OCI-LY7 (cell line): Measurements from ENCODE around the gene KHDRBS2. TPM values are rescaled to one million over a fixed set of nuclear protein-coding genes. Genes with fewer than 3 reads are reported as not detected.
A peak's percentile ranks its signal among the peaks of the same experiment; 100 is the strongest.

ENCODE experiments used
- BruUV-seq: library from RNA; stranded (reverse); fragments of 400-500 nt; replicated peaks from 2 replicates; lab custom pipeline; 2021; lab: Mats Ljungman, UMichigan
- CTCF ChIA-PET: fragments of 300-600 bp; sonication (Branson Sonifier 250); formaldehyde crosslinking; loops from one replicate; lab custom pipeline; 2022; ENCODE audit warnings: antibody characterized with exemption; ENCODE audit not compliant: unreplicated experiment; lab: Charles Lee
- POLR2A ChIA-PET: fragments of 300-600 bp; sonication (Branson Sonifier 250); formaldehyde crosslinking; loops from one replicate; lab custom pipeline; 2022; ENCODE audit warnings: antibody characterized with exemption; lab: Charles Lee
- DNase-seq: peaks from one replicate; pipeline ENCODE4 v3.0.0-alpha.2; 2015; ENCODE audit warnings: low spot score
- H2AFZ ChIP-seq: fragments of 200-600 bp; sonication (generic), shearing (Covaris generic); 2 replicates; pipeline ENCODE4 v1.6.1; 2014; ENCODE audit warnings: mild to moderate bottlenecking, antibody characterized with exemption, low read length, moderate library complexity
- H3K27ac ChIP-seq: fragments of 200-600 bp; sonication (generic); 2 replicates; pipeline ENCODE4 v1.5.1; 2014; ENCODE audit warnings: mixed run types, low read depth, mild to moderate bottlenecking, moderate library complexity, low read length, inconsistent platforms; ENCODE audit not compliant: poor library complexity, severe bottlenecking
- H3K36me3 ChIP-seq: fragments of 200-600 bp; sonication (generic); 2 replicates; pipeline ENCODE4 v1.6.1; 2014; ENCODE audit warnings: mild to moderate bottlenecking, antibody characterized with exemption, low read length, moderate library complexity, mixed read lengths; ENCODE audit not compliant: insufficient read depth
- H3K4me1 ChIP-seq: fragments of 200-600 bp; sonication (generic); 2 replicates; pipeline ENCODE4 v1.5.1; 2014; ENCODE audit warnings: mild to moderate bottlenecking, low read length; ENCODE audit not compliant: insufficient read depth, poor library complexity, severe bottlenecking
- H3K4me2 ChIP-seq: fragments of 200-600 bp; sonication (generic); 2 replicates; pipeline ENCODE4 v1.6.1; 2014; ENCODE audit warnings: mild to moderate bottlenecking, low read length
- H3K4me3 ChIP-seq: fragments of 200-600 bp; sonication (generic); 2 replicates; pipeline ENCODE4 v1.5.1; 2014; ENCODE audit warnings: mild to moderate bottlenecking, low read depth, low read length; ENCODE audit not compliant: poor library complexity, severe bottlenecking
- H3K79me2 ChIP-seq: fragments of 200-600 bp; sonication (generic); 2 replicates; pipeline ENCODE4 v1.6.1; 2016; ENCODE audit warnings: low read depth, mild to moderate bottlenecking, low read length, moderate library complexity, mixed read lengths; ENCODE audit not compliant: insufficient read depth
- H3K9me2 ChIP-seq: fragments of 200-600 bp; sonication (generic); 2 replicates; pipeline ENCODE4 v1.6.1; 2016; ENCODE audit warnings: mild to moderate bottlenecking, low read length, mixed read lengths; ENCODE audit not compliant: insufficient read depth
- H3K9me3 ChIP-seq: fragments of 200-600 bp; sonication (generic); 2 replicates; pipeline ENCODE4 v1.6.1; 2014; ENCODE audit warnings: mild to moderate bottlenecking, mixed run types, low read length, mixed read lengths
- H4K20me1 ChIP-seq: fragments of 200-600 bp; sonication (generic); 2 replicates; pipeline ENCODE4 v1.6.1; 2014; ENCODE audit warnings: mild to moderate bottlenecking, antibody characterized with exemption, low read length, moderate library complexity, mixed read lengths; ENCODE audit not compliant: insufficient read depth
- CTCF ChIP-seq: fragments of 200-600 bp; sonication (generic); conservative IDR thresholded peaks from 2 replicates; pipeline ENCODE4 v1.5.1; 2014; ENCODE audit warnings: mild to moderate bottlenecking, antibody characterized with exemption, low read length, moderate library complexity, mixed read lengths
- EZH2phosphoT487 ChIP-seq: fragments of 200-600 bp; sonication (generic); IDR thresholded peaks from 2 replicates; pipeline ENCODE4 v1.6.1; 2018; ENCODE audit warnings: low read depth, borderline replicate concordance, mild to moderate bottlenecking, mixed run types, antibody characterized with exemption, low read length, moderate library complexity, mixed read lengths
- intact Hi-C: fragments of 100-400 bp; cut with micrococcal nuclease; formaldehyde crosslinking; loops from one replicate; pipeline ENCODE4 v1.10.0; 2022; ENCODE audit not compliant: unreplicated experiment
- total RNA-seq, 2 experiments: library from RNA; depleted of rRNA in 1 of 2; stranded (reverse); fragments of >200 nt in 1 of 2; shearing (Covaris generic) in 1 of 2; gene quantifications; 2 replicates each; pipeline ENCODE4 v1.2.3, GENCODE V29; 2014 to 2022

The KHDRBS2 gene
- total RNA-seq, 2 experiments from 2014 or later = 1.7 to 7.6 TPM

GRCh38 chr6:61887423-61887822 lies 398.6 kb downstream of the KHDRBS2 start:
- no peak overlapping the region for H3K4me2 ChIP-seq
- no peaks in the 10 kb centered on the region for H3K9me3 ChIP-seq
- no peak overlapping the region for H2AFZ ChIP-seq
- CTCF ChIA-PET = interaction anchor here (0.5 kb wide), 1 partner anchor 676 kb away, joined by 3 read pairs; no protein-coding TSS in a partner anchor
- no peaks in the 10 kb centered on the region for H3K79me2 ChIP-seq
- intact Hi-C loops = loop anchor here (5.0 to 10.0 kb wide), 3 partner anchors 257 to 395 kb away; no protein-coding TSS in a partner anchor
- no peak for TF ChIP-seq EZH2phosphoT487
- no peak for TF ChIP-seq CTCF
- no peak overlapping the region for H3K27ac ChIP-seq
- no peaks in the 10 kb centered on the region for H3K36me3 ChIP-seq
- H4K20me1 ChIP-seq = no peaks in the 10 kb centered on the region
- BruUV-seq = no TSS peak
- POLR2A ChIA-PET = no interaction called here
- H3K9me2 ChIP-seq = no peaks in the 10 kb centered on the region
- no peaks in the 10 kb centered on the region for H3K4me1 ChIP-seq
- no peak overlapping the region for H3K4me3 ChIP-seq
- DNase-seq = no peak

- no TSS peak for BruUV-seq
- Histone ChIP-seq H2AFZ (no peak overlapping the region), H3K36me3 (no peaks in the 10 kb centered on the region), H3K79me2 (no peaks in the 10 kb centered on the region), H3K9me2 (no peaks in the 10 kb centered on the region), H3K4me1 (no peaks in the 10 kb centered on the region), H3K9me3 (no peaks in the 10 kb centered on the region), H4K20me1 (no peaks in the 10 kb centered on the region), H3K4me2 (no peak overlapping the region), H3K4me3 (no peak overlapping the region), H3K27ac (no peak overlapping the region)
- intact Hi-C loops = loop anchor here (5.0 to 10.0 kb wide), 3 partner anchors 258 to 396 kb away; no protein-coding TSS in a partner anchor
- peak; percentile 6 for DNase-seq
- no peak for TF ChIP-seq EZH2phosphoT487
- peak; percentile 69 for TF ChIP-seq CTCF
- ChIA-PET CTCF (no interaction called here), POLR2A (no interaction called here)
These were observed 399.3 kb downstream of the KHDRBS2 start for GRCh38 chr6:61886608-61887259.
